Measurements from ENCODE around the gene SLC2A10. TPM values are rescaled to one million over a fixed set of nuclear protein-coding genes. Genes with fewer than 3 reads are reported as not detected.
"Not testable (repeated sequence)": the region's sequence is repeated elsewhere in the genome, so short reads cannot be mapped to it uniquely, and the experiment has no call there.

SLC2A10 gene
- total RNA-seq, 4 donors from 2014 or later: 8.2 to 33.5 (median 15.2) TPM

- H3K27ac ChIP-seq: no peak overlapping the region
- H3K27me3 ChIP-seq: no peaks in the 10 kb centered on the region
- intact Hi-C loops (cut with DNase I; ENCODE audit: low total_unique reads) (loop anchor here (10.0 kb wide), 1 partner anchor 621 kb away; no protein-coding TSS in a partner anchor), in situ Hi-C loops (cut with MboI; ENCODE audit: low pct_ligation_motif_present in 1 of 4, low pct_unique_long_range_greater_than_20kb in 1 of 4, low sequenced_read_pairs in 3 of 4) (loop anchor here in 1 of 4 donors (10.0 kb wide), 1 partner anchor 149 kb away; no protein-coding TSS in a partner anchor)
- no peaks in the 10 kb centered on the region for H3K9me3 ChIP-seq
- H3K4me3 ChIP-seq: no peak overlapping the region
- H3K4me1 ChIP-seq: no peaks in the 10 kb centered on the region
- no peaks in the 10 kb centered on the region for H3K36me3 ChIP-seq
- no peak for DNase-seq
- WGBS, 2 donors (ENCODE audit: low coverage in 1 of 2): 78 to 83% methylated on average over 5 to 11 of the region's 11 CpGs
- TF ChIP-seq POLR2AphosphoS5 (IDR thresholded peaks at IDR 0.05): no peak
- no peak for TF ChIP-seq POLR2A (IDR thresholded peaks at IDR 0.05)
- TF ChIP-seq EP300 (IDR thresholded peaks at IDR 0.05; ENCODE audit: low read depth): no peak
- TF ChIP-seq CTCF (IDR thresholded peaks at IDR 0.05): no peak
Measured at GRCh38 chr20:46673394-46674252, 35.8 kb upstream of the SLC2A10 start.

GRCh38 chr20:46674253-46675083, 35.0 kb upstream of the SLC2A10 start:
- H3K4me1 ChIP-seq: no peaks in the 10 kb centered on the region
- WGBS, 2 donors (ENCODE audit: low coverage in 1 of 2): 78 to 94% methylated on average over 3 to 14 of the region's 14 CpGs
- DNase-seq: no peak
- in situ Hi-C loops (cut with MboI; ENCODE audit: low pct_ligation_motif_present in 1 of 4, low pct_unique_long_range_greater_than_20kb in 1 of 4, low sequenced_read_pairs in 3 of 4): loop anchor here in 2 of 4 donors (10.0 to 25.0 kb wide), 2 partner anchors 150 to 162 kb away; partner anchors contain the start of gene ZNF334 (in 1 of the 2)
- H3K36me3 ChIP-seq: no peaks in the 10 kb centered on the region
- TF ChIP-seq CTCF (IDR thresholded peaks at IDR 0.05) (no peak), POLR2AphosphoS5 (IDR thresholded peaks at IDR 0.05) (no peak), EP300 (IDR thresholded peaks at IDR 0.05; ENCODE audit: low read depth) (no peak), POLR2A (IDR thresholded peaks at IDR 0.05) (no peak)
- H3K4me3 ChIP-seq: no peak overlapping the region
- H3K27ac ChIP-seq: no peak overlapping the region
- no peaks in the 10 kb centered on the region for H3K27me3 ChIP-seq
- intact Hi-C loops (cut with DNase I; ENCODE audit: low total_unique reads): loop anchor here (10.0 kb wide), 1 partner anchor 620 kb away; no protein-coding TSS in a partner anchor
- H3K9me3 ChIP-seq: no peaks in the 10 kb centered on the region

- not testable (repeated sequence) for H3K27ac ChIP-seq, H3K4me3 ChIP-seq, H3K4me1 ChIP-seq, H3K36me3 ChIP-seq, DNase-seq, H3K9me3 ChIP-seq, H3K27me3 ChIP-seq
- 80 to 83% methylated on average over 1 to 9 of the region's 14 CpGs for WGBS, 2 donors (ENCODE audit: low coverage in 1 of 2)
- in situ Hi-C loops (cut with MboI; ENCODE audit: low pct_ligation_motif_present in 1 of 4, low pct_unique_long_range_greater_than_20kb in 1 of 4, low sequenced_read_pairs in 3 of 4) (loop anchor here in 2 of 4 donors (10.0 to 25.0 kb wide), 2 partner anchors 152 to 164 kb away; partner anchors contain the start of gene ZNF334 (in 1 of the 2)), intact Hi-C loops (cut with DNase I; ENCODE audit: low total_unique reads) (loop anchor here (10.0 kb wide), 1 partner anchor 618 kb away; no protein-coding TSS in a partner anchor)
Measured at GRCh38 chr20:46676649-46677316, 32.7 kb upstream of the SLC2A10 start.

- Histone ChIP-seq H3K27ac (no peak overlapping the region), H3K4me3 (no peak overlapping the region), H3K27me3 (no peaks in the 10 kb centered on the region), H3K4me1 (no peaks in the 10 kb centered on the region), H3K9me3 (no peaks in the 10 kb centered on the region), H3K36me3 (no peaks in the 10 kb centered on the region)
- intact Hi-C loops (cut with DNase I; ENCODE audit: low total_unique reads) (loop anchor here (10.0 kb wide), 1 partner anchor 617 kb away; no protein-coding TSS in a partner anchor), in situ Hi-C loops (cut with MboI; ENCODE audit: low pct_ligation_motif_present in 1 of 4, low pct_unique_long_range_greater_than_20kb in 1 of 4, low sequenced_read_pairs in 3 of 4) (loop anchor here in 2 of 4 donors (10.0 to 25.0 kb wide), 2 partner anchors 153 to 165 kb away; partner anchors contain the start of gene ZNF334 (in 1 of the 2))
- WGBS, 2 donors (ENCODE audit: low coverage in 1 of 2): 76 to 88% methylated on average over 5 of the region's 5 CpGs
- TF ChIP-seq POLR2AphosphoS5 (IDR thresholded peaks at IDR 0.05): no peak
- no peak for TF ChIP-seq POLR2A (IDR thresholded peaks at IDR 0.05)
- no peak for TF ChIP-seq EP300 (IDR thresholded peaks at IDR 0.05; ENCODE audit: low read depth)
- no peak for TF ChIP-seq CTCF (IDR thresholded peaks at IDR 0.05)
- no peak for DNase-seq
Measured at GRCh38 chr20:46677608-46678007, 31.8 kb upstream of the SLC2A10 start.
